HG03045 (cell line): ENCODE results near the gene CTSF.

Experiments used
- ATAC-seq: cut with Tn5 transposase; IDR thresholded peaks from one replicate; pipeline ENCODE4 v1.9.1; 2021; ENCODE audit warnings: mild to moderate bottlenecking, moderate library complexity; ENCODE audit not compliant: unreplicated experiment

CTSF gene

DNA sequence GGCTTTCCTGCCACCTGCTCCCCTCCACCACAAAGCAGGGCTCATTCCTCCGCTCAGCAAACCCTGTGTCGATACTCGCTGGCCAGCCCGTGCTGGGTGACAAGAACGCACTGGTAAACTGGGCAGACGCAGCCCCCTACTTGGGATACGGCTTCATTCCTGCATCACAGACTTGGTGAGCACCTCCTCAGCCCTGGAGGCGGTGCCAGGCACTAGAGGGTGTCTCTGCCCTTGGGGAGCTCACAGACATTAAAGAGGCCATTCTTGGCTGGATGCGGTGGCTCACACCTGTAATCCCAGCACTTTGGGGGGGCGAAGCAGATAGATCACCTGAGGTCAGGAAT lies 28.6 kb downstream of the CTSF start:
- ATAC-seq: no peak

DNA sequence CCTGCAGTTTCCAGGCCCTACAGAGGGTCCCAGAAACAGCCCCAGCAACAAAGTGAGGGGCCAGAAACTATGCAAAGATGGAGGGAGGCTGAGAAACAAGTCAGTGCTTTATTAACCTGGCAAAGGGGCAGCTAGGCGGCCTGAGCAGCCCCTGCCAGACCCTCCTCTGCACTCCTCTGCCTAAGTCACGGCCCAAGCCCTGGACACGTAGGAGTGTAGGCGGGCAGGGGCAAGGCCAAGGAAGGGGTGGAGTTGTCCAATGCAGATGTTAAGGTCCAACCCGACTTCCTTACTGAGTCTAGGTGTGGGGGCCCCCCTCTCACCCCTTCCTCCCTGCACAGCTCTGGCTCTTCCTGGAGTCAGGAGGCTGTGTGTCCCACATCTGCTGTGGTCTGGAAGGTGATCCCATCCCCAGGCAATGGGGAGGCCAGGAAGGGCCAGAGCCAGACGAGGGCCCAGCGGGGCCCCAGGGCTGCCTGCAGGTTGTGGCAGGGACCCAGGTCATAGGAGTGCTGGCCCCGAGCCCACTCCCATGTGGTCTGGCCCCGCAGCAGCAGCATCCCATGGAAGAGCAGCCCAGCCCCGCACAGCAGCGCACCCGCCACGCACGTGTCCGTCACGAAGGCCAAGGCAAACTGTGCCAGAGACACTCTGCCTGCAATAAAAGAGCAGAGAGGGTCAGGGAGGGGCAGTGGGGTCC lies 29.1 kb downstream of the CTSF start:
- no peak for ATAC-seq

DNA sequence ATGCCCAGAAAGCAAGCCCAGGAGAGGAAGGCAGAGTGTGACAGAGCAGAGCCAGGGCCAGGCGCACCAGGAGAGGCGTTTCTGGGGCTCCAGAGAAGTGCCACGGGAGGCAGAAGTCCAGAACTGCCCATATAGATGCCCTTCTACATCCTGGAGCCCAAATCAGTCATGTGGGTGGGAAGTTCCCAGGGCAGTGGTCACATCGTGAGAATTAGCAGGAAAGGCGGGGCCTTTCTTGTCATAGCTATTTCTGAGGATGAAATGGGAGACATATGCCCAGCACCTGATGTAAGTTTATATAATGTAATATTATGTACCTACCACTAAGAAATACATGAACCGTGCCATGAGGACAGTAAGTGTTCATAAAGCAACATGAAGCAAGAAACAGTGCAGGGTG lies 35.6 kb downstream of the CTSF start:
- no peak for ATAC-seq

DNA sequence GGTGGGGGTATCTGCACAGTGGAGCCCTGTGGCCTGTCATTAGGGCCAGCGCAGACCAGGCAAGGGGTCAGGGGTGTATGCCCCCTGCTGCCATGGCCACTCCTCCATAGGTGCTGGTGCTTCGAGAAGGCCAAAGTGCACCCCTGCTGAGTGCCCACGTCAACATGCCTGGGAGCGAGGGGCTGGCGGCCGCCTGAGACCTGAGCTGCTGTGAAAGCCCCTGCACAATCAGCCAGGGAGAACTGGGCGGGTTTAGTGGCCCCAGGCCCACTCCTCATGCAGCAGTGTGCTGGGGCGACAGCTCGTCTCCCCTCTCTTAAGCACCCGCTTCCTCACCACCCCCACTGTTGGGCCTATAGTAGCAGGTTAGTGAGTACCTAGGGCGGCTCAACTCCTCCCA lies 36.6 kb downstream of the CTSF start:
- ATAC-seq: no peak

DNA sequence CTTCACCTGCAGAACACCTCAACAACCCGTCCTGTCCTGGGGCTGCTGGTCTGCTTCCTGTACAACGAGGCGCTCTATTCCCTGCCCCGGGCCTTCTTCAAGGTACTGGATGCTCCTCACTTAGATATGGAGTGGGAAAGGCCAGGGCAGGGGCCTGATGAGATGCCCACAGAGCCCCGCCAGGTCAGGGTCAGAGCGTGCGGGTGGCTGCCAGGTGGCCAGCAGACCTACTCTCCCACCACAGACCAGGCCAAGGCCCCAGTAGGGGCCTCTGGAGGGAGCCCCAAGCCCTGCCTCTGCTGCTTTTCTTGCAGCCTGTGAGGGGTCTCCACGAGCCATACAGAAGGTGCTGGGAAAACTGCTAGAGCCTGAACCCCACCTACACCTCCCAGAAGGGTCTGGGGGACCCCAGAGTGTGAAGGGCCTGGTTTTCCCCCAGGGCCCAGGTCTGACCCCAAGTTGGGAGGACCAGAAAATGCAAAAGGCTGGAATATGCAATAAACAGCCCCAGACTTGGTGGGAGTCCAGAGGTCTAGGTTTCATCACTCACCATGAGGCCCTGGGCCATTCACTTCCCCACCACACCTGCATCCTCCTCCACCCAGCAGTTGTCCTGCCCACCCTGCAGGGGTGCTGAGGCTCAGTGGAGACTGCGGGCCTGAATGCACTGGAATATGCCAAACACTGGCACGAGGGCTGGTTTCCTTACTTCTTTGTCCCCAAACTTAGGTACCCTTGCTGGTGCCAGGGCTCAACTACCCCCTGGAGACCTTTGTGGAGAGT lies 37.3 kb downstream of the CTSF start:
- no peak for ATAC-seq

DNA sequence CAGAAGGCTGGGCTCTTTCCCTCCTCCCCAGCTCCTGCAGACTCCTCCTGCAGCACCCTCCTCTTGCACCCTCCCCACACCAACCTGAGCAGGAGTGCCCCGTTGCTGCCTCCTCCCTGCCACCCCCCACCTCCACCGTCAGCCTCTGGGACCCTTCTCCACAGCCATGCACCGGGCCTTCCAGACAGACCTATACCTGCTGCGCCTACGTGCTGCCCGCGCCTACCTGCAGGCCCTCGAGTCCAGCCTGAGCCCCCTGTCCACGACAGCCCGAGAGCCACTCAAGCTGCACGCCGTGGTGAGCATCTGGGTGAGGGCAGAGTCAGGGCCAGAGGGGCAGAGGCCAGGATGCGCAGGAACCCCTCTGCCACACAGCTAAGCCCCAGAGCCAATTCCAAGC lies 38.8 kb downstream of the CTSF start:
- ATAC-seq: no peak

DNA sequence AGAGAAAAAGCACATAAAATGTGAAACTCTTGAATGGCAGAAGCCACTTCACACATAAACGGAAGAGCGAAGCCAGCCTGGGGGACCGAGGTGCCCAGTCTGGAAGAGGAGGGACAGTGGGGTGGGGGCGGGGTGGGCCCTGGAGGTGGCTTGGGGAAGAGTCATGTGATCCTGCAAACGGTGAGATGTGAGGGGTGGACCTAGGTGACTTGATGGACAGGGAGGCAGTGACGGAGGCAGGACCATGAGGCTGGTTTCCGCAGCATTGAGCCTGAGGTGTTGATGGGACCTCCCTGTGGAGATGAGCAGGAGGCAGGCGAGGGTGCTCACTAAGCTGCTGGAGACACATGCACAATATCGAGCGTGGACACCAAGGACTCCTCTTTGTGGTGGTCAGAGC lies 39.3 kb downstream of the CTSF start:
- ATAC-seq: no peak

DNA sequence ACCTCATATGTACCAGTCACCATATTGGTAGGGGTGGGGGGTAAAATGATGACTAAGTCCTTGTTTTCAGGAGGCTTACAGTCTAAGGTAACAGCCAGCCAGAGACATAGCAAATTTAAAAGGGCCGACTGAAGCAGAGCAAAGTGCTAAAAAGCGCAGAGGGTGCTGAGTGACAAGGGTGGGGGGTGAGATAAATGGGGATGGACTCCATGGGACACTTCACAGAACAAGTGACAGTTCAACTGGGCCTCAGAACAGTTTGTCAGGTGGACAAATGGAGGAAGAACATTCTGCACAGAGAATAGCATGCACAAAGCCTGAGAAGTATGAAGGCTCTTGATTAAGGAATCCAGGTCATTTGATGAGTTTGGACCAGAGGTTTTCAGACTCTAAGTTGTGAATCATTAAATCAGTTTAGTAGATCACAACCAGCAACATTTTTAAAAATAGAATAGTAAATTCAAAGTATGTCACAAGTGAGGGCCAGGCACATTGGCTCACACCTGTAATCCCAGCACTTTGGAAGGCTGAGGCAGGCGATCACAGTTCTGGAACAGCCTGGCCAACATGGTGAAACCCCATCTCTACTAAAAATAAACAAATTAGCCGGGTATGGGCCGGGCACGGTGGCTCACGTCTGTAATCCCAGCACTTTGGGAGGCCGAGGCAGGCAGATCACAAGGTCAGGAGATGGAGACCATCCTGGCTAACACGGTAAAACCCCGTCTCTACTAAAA lies 43.9 kb downstream of the CTSF start:
- no peak for ATAC-seq

DNA sequence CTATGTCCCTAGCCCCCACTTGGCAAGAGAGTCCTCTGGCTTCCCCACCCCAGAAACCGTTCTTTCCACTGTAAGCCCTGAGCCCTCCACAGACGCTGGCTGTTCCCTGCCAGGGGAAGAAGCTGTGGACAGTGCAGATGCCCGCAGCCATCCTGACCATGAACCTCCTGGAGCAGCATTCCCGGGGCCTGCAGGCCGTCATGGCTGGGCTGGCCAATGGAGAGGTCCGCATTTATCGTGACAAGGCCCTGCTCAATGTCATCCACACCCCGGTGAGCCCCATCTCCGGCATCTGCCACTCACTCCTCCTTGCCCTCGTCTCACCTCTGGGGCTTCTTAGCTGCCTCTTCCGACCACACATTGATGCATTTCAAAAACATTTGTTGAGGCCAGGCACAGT lies 44.8 kb downstream of the CTSF start:
- ATAC-seq: no peak
